HG02610 (cell line): ENCODE results near the gene BICD1.

Experiments
- ATAC-seq: cut with Tn5 transposase; IDR thresholded peaks from one replicate; pipeline ENCODE4 v1.9.1; 2021; ENCODE audit warnings: mild to moderate bottlenecking, moderate library complexity; ENCODE audit not compliant: unreplicated experiment

Gene BICD1

DNA sequence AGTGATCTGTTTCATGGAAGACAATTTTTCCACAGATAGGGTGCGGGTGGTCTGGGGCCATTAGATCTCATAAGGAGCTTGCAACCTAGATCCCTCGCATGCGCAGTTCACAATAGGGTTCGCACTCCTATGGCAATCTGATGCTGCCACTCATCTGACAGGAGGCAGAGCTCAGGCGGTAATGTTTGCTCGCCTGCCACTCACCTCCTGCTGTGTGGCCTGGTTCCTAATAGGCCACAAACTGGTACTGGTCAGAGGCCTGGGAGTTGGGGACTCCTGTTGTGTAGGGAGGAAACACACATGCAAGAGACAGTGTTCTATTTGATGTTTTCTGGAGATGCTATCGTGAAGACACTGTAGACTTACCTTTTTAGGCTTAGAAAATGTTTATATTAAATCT is 215.7 kb downstream of the BICD1 start:
- ATAC-seq, result no peak

- no peak for ATAC-seq
Observed at GRCh38 chr12:32331133-32331532, 224.5 kb downstream of the BICD1 start.

- no peak for ATAC-seq
Observed at GRCh38 chr12:32332446-32332845, 225.8 kb downstream of the BICD1 start.

DNA sequence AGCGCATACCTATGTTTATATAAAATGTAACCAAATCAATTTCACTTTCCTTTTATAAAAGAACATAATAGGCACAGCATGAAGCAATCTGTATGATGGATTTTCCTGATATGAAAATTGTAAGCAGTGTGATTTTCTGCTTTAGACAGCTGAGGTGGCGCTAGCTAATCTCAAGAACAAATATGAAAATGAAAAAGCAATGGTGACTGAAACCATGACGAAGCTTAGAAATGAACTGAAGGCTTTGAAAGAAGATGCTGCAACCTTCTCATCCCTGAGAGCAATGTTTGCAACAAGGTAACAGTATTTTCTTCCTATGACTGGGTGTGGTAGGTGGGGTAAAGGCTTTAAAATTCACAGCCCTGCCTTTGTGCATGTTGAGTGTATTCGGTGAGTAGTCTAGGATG is 227.7 kb downstream of the BICD1 start:
- ATAC-seq, result peak; percentile 50

DNA sequence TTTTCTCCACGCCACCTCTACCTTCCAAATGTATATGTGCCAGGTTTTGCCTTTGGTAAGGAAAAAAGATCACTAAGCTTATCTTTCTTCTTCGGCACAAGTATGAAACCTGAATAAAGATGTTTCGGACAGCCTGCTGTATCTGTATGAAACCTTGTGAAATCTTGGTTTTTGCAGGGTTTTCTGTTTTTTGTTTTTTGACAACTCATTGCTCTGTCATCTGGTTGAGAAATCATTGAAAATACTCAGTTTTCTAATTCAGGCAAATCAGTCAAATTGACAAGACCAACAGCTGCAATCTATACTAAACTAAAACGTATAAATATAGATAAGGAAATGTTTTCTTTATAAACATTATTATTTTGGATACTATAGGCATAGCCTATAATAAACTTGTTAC is 229.6 kb downstream of the BICD1 start:
- no peak for ATAC-seq

GRCh38 chr12:32343496-32343895 is 236.8 kb downstream of the BICD1 start:
- ATAC-seq, result no peak

GRCh38 chr12:32344047-32344446 is 237.4 kb downstream of the BICD1 start:
- no peak for ATAC-seq

- no peak for ATAC-seq
Observed at GRCh38 chr12:32353540-32353939, 246.9 kb downstream of the BICD1 start.

GRCh38 chr12:32357601-32358249 is 251.1 kb downstream of the BICD1 start:
- ATAC-seq, result no peak

GRCh38 chr12:32360956-32361355 is 254.3 kb downstream of the BICD1 start:
- ATAC-seq, result no peak

- no peak for ATAC-seq
Observed at GRCh38 chr12:32362892-32363291, 256.2 kb downstream of the BICD1 start.

- ATAC-seq, result peak; percentile 72
Observed at GRCh38 chr12:32365473-32366064, 258.9 kb downstream of the BICD1 start.

GRCh38 chr12:32366714-32367113 is 260.1 kb downstream of the BICD1 start:
- no peak for ATAC-seq

DNA sequence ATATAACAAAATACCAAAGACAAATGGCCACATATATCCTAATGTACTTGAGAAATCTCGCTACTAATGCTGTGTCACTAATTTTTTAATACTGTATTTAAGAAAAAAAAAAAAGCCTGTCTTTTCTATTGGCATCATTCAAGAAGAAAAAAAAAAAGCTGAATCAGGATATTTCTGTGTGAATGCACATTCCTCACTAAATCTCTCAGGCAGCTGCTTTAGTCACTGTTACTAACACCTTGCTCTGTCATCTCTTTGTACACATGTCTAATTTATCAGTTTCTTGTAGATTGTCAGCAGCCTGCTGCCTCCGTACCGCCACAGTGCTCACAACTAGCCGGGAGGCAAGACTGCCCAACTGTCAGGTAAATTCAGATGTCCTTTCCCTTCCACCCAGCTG is 260.7 kb downstream of the BICD1 start:
- ATAC-seq, result no peak

- no peak for ATAC-seq
Observed at GRCh38 chr12:32369202-32369601, 262.6 kb downstream of the BICD1 start.

DNA sequence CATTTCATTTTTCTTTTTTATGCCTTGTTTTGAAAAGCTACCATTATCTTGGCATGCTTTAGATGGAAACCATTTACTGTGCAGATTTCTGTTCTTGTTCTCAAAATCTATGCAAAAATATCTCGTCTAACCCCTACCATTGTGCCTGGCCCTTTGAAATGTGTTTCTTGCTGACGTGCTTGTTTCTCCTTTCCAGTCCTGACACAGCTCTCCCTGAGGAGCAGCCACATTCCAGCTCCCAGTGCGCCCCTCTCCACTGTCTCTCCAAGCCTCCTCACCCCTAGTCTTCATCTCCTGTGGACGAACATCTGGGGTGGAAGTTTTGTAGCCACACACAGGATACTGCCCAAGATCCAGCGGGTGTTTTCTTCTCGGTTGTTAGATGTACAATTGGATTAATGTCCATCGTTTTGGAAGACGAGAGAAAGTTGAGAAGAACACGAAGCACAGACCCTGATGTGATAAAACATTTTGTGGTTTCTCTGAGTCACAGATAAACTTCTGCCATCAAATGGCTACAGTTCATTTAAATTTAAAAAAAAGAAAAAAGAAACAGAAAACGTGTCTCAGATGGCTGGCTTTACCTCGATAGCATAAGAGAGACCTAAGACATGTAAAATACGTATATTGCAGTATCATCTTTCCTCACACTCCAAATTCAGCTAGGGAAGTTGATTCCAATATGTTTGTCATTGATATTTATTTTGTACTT is 270.9 kb downstream of the BICD1 start:
- no peak for ATAC-seq

DNA sequence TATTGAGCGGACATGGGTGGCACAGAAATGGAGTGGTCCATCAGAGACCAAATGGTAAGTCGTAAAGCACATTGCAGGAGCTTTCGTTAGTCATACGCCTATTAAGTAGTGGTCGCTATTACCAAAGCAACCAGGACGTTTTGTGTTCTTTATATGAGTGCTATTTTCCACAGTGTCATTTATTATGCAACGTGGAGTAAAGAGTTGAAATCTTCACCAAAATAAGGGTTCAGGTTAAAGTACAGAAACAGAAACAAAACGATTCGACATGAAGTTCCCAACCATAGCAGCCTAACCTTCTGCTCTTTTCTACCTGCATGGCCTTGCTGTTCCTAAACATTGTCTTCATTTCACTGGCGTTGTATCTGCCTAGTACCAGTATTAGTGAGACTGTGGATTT is 272.6 kb downstream of the BICD1 start:
- no peak for ATAC-seq

GRCh38 chr12:32379667-32380066 is 273.0 kb downstream of the BICD1 start:
- no peak for ATAC-seq

DNA sequence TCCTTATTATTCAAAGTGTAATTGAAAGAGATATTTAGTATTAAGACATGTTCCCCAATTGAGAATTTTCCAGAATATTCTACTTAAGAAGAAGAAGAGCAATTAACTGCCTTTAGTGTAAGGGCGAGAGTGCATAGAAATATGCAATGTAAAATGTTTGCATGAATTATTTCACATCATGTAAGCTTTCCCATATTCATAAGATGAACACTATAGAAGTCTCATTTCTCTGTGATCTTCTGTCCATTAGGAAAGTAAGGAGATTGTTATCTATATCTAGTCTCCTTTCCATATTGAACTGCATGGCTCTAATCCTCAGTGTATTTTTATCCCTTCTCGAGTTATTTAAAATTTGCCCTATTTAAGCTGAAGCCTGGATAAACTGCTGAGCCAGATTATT is 275.6 kb downstream of the BICD1 start:
- no peak for ATAC-seq

- ATAC-seq, result no peak
Observed at GRCh38 chr12:32390572-32391219, 284.0 kb downstream of the BICD1 start.

DNA sequence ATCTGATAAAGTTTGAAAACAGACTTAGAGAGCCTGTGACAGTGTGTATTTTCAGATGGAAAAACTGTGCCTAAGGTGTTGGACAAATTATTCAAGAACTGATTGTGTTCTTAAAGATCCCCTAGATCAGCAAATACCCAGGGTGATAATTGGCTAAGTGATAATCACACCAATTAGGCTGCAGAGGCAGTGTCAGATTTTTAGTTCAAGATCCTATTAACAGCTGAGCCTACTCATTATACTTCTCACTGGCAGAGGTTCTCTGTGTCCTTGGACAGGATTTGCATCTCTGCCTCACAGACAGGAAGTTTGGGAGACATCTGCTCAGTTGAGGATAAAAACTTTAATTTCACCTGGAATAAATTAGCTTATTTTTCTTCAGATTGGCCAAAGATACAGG is 288.4 kb downstream of the BICD1 start:
- ATAC-seq, result no peak

DNA sequence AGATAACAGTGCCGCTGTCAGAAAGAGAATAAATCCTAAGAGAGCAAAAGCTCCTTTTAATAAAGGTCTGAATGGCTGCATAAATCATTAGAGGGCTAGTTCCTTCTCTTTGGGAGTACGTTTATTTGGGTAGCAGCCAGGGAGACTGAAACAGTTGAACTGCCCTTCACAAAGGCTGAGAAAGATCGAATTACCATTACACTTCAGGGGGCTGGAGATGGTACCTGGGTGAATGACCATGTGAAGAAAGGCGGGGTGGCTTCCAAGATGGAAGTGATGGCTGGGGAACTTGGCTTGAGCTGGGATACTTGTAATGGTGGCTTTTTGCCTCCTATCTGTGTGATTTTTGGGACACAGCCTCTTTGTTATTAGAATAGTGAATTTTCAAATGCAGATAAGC is 291.0 kb downstream of the BICD1 start:
- no peak for ATAC-seq
